ENCODE data around the gene ANKRD40CL. TPM values are rescaled to one million over a fixed set of nuclear protein-coding genes. Genes with fewer than 3 reads are reported as not detected.

The ANKRD40CL gene
- polyA plus RNA-seq, 1 of the 3 experiments (the other 2 are of a cell fraction): not detected

GRCh38 chr17:50774225-50774803 lies 7.0 kb upstream of the ANKRD40CL start:
- POLR2A ChIA-PET: no interaction called here
- Histone ChIP-seq H3K27me3 (ENCODE audit: insufficient read depth) (no peaks in the 10 kb centered on the region), H3K9ac (no peak overlapping the region), H3K79me2 (ENCODE audit: insufficient read depth) (no peaks in the 10 kb centered on the region), H3F3A (replicated peaks; ENCODE audit: insufficient read depth) (no peaks in the 10 kb centered on the region), H3K9me3 (no peaks in the 10 kb centered on the region), H3K36me3 (replicated peaks in 1 of 2; ENCODE audit: control insufficient read depth in 1 of 2, insufficient read depth in 2 of 2, low read length in 1 of 2) (no peaks in the 10 kb centered on the region), H2AFZ (ENCODE audit: low read depth) (no peak overlapping the region), H3K4me3 (ENCODE audit: low read depth in 2 of 2, low read length in 1 of 2) (no peak overlapping the region), H3K4me2 (no peak overlapping the region), H3K4me1 (ENCODE audit: control insufficient read depth in 1 of 2, insufficient read depth in 2 of 2, low read depth in 1 of 2, low read length in 1 of 2) (no peaks in the 10 kb centered on the region), H4K20me1 (ENCODE audit: insufficient read depth) (no peaks in the 10 kb centered on the region), H3K27ac (ENCODE audit: low read depth in 2 of 2, low read length in 1 of 2) (no peak overlapping the region), H3K9me2 (no peaks in the 10 kb centered on the region)
- no peak for DNase-seq
- WGBS (ENCODE audit: low lambda C conversion rate): 84% methylated on average over 7 of the region's 7 CpGs
- CTCF ChIA-PET: interaction anchor here (0.6 to 4.7 kb wide), 4 partner anchors 9 to 59 kb away, joined by 3 to 41 read pairs (median 6); no protein-coding TSS in a partner anchor
- TF ChIP-seq FOXJ3 (CRISPR knock-in tag; IDR thresholded peaks at IDR 0.05) (no peak), GABPA (IDR thresholded peaks at IDR 0.05; ENCODE audit: low read depth) (no peak), MXI1 (IDR thresholded peaks at IDR 0.05; ENCODE audit: low read depth, low read length) (no peak), YY1 (IDR thresholded peaks at IDR 0.05; ENCODE audit: low read depth) (no peak), GATA2 (CRISPR knock-in tag; IDR thresholded peaks at IDR 0.05) (no peak), RAD21 (IDR thresholded peaks at IDR 0.05; ENCODE audit: low read length) (no peak)

- Histone ChIP-seq H3K4me2 (no peak overlapping the region), H3F3A (replicated peaks; ENCODE audit: insufficient read depth) (no peaks in the 10 kb centered on the region), H3K79me2 (ENCODE audit: insufficient read depth) (no peaks in the 10 kb centered on the region), H3K27me3 (ENCODE audit: insufficient read depth) (no peaks in the 10 kb centered on the region), H3K4me1 (ENCODE audit: control insufficient read depth in 1 of 2, insufficient read depth in 2 of 2, low read depth in 1 of 2, low read length in 1 of 2) (no peaks in the 10 kb centered on the region; a peak in 1 of 4 replicates), H3K27ac (ENCODE audit: low read depth in 2 of 2, low read length in 1 of 2) (no peak overlapping the region), H3K36me3 (replicated peaks in 1 of 2; ENCODE audit: control insufficient read depth in 1 of 2, insufficient read depth in 2 of 2, low read length in 1 of 2) (no peaks in the 10 kb centered on the region), H4K20me1 (ENCODE audit: insufficient read depth) (no peaks in the 10 kb centered on the region), H3K9me3 (no peaks in the 10 kb centered on the region), H3K4me3 (ENCODE audit: low read depth in 2 of 2, low read length in 1 of 2) (no peak overlapping the region), H3K9me2 (no peaks in the 10 kb centered on the region), H2AFZ (ENCODE audit: low read depth) (no peak overlapping the region), H3K9ac (no peak overlapping the region)
- CTCF ChIA-PET: interaction anchor here (2.1 to 4.7 kb wide), 3 partner anchors 8 to 15 kb away, joined by 5 to 41 read pairs (median 7); no protein-coding TSS in a partner anchor
- POLR2A ChIA-PET: no interaction called here
- 67% methylated on average over 15 of the region's 15 CpGs for WGBS (ENCODE audit: low lambda C conversion rate)
- no peak for DNase-seq
- TF ChIP-seq PBX3 (IDR thresholded peaks at IDR 0.05): no peak
- TF ChIP-seq SMC3 (IDR thresholded peaks at IDR 0.05; ENCODE audit: low read depth, low read length): no peak
- no peak for TF ChIP-seq EP300 (IDR thresholded peaks at IDR 0.05; ENCODE audit: borderline replicate concordance in 1 of 2, low read depth in 1 of 2, low read length in 1 of 2)
- no peak for TF ChIP-seq TAF1 (IDR thresholded peaks at IDR 0.05; ENCODE audit: borderline replicate concordance, low read depth, low read length)
- TF ChIP-seq IRF3 (IDR thresholded peaks at IDR 0.05; ENCODE audit: low read depth, low read length): no peak
- no peak for TF ChIP-seq MEF2A (IDR thresholded peaks at IDR 0.05; ENCODE audit: borderline replicate concordance, low read depth)
- TF ChIP-seq NFIC (IDR thresholded peaks at IDR 0.05; ENCODE audit: borderline replicate concordance): no peak
- TF ChIP-seq USF2 (IDR thresholded peaks at IDR 0.05; ENCODE audit: borderline replicate concordance, low read depth, low read length): no peak
- no peak for TF ChIP-seq MXI1 (IDR thresholded peaks at IDR 0.05; ENCODE audit: low read depth, low read length)
- TF ChIP-seq MAX (IDR thresholded peaks at IDR 0.05; ENCODE audit: low read depth): no peak
- no peak for TF ChIP-seq RFX5 (IDR thresholded peaks at IDR 0.05; ENCODE audit: low read length)
- TF ChIP-seq JUND (IDR thresholded peaks at IDR 0.05): no peak
- TF ChIP-seq USF1 (IDR thresholded peaks at IDR 0.05; ENCODE audit: borderline replicate concordance, low read depth): no peak
- TF ChIP-seq FOXM1 (IDR thresholded peaks at IDR 0.05; ENCODE audit: low read depth): no peak
These were observed 4.9 kb upstream of the ANKRD40CL start for GRCh38 chr17:50771991-50772785.
